Stimulated activated CD8-positive, alpha-beta memory T cell treated with anti-CD3 and anti-CD28 coated beads, Interleukin-4, amount 100 ng/mL, for 1 hour (primary cell): ENCODE measurements around the gene UGT1A3.

Experiments
- DNase-seq, 2 donors: peaks; one replicate each; pipeline ENCODE4 v3.0.0-alpha.2; 2020; ENCODE audit warnings: low read depth in 2 of 2, low spot score in 1 of 2

The UGT1A3 gene

GRCh38 chr2:233756429-233757081 is 27.7 kb downstream of the UGT1A3 start:
- no peak for DNase-seq

GRCh38 chr2:233758141-233758540 is 29.3 kb downstream of the UGT1A3 start:
- DNase-seq = no peak

- no peak for DNase-seq
Observed at GRCh38 chr2:233758849-233759248, 30.0 kb downstream of the UGT1A3 start.

GRCh38 chr2:233760043-233760442 is 31.2 kb downstream of the UGT1A3 start, which contains the start of gene UGT1A1:
Gene UGT1A1, plus strand, starts transcription at chr2:233760270. Its CDS starts 18 bp downstream, at chr2:233760288.
- no peak for DNase-seq

- no peak for DNase-seq
Observed at GRCh38 chr2:233761040-233761769, 32.4 kb downstream of the UGT1A3 start.

GRCh38 chr2:233764264-233764663 is 35.4 kb downstream of the UGT1A3 start:
- no peak for DNase-seq

GRCh38 chr2:233764761-233765160 is 35.9 kb downstream of the UGT1A3 start:
- no peak for DNase-seq

- no peak for DNase-seq
Observed at GRCh38 chr2:233766416-233766815, 37.6 kb downstream of the UGT1A3 start.

- DNase-seq = no peak
Observed at GRCh38 chr2:233768076-233768475, 39.2 kb downstream of the UGT1A3 start.

- no peak for DNase-seq
Observed at GRCh38 chr2:233769260-233769659, 40.4 kb downstream of the UGT1A3 start.

GRCh38 chr2:233772153-233772552 is 43.3 kb downstream of the UGT1A3 start:
- DNase-seq = no peak

GRCh38 chr2:233772583-233772982 is 43.7 kb downstream of the UGT1A3 start:
- no peak for DNase-seq

GRCh38 chr2:233773854-233774253 is 45.0 kb downstream of the UGT1A3 start:
- no peak for DNase-seq

- no peak for DNase-seq
Observed at GRCh38 chr2:233775414-233775813, 46.6 kb downstream of the UGT1A3 start.

- no peak for DNase-seq
Observed at GRCh38 chr2:233778030-233778429, 49.2 kb downstream of the UGT1A3 start, which contains the start of gene MROH2A. Gene MROH2A, plus strand, starts transcription at chr2:233778330. Its CDS starts 1,029 bp downstream, at chr2:233779359.

- no peak for DNase-seq
Observed at GRCh38 chr2:233779722-233780121, 50.9 kb downstream of the UGT1A3 start.

GRCh38 chr2:233780771-233781170 is 51.9 kb downstream of the UGT1A3 start:
- no peak for DNase-seq

- DNase-seq = no peak
Observed at GRCh38 chr2:233789554-233789953, 60.7 kb downstream of the UGT1A3 start.

GRCh38 chr2:233791151-233791882 is 62.5 kb downstream of the UGT1A3 start:
- no peak for DNase-seq

- DNase-seq = no peak
Observed at GRCh38 chr2:233791883-233792329, 63.1 kb downstream of the UGT1A3 start.

GRCh38 chr2:233792720-233793119 is 63.9 kb downstream of the UGT1A3 start:
- no peak for DNase-seq
